ENCODE measurements around the gene PGAP2.
A peak's percentile ranks its signal among the peaks of the same experiment; 100 is the strongest.
"Not testable (repeated sequence)": the region's sequence is repeated elsewhere in the genome, so short reads cannot be mapped to it uniquely, and the experiment has no call there.

PGAP2 gene

GRCh38 chr11:3808861-3809623 lies 682 bp downstream of the PGAP2 start:
- peak overlapping the region; percentile 77 for H3K27ac ChIP-seq
- no peak for TF ChIP-seq ZFX (IDR thresholded peaks at IDR 0.05; ENCODE audit: borderline replicate concordance)
- TF ChIP-seq CTCF (IDR thresholded peaks at IDR 0.05) = peak; percentile 69

DNA sequence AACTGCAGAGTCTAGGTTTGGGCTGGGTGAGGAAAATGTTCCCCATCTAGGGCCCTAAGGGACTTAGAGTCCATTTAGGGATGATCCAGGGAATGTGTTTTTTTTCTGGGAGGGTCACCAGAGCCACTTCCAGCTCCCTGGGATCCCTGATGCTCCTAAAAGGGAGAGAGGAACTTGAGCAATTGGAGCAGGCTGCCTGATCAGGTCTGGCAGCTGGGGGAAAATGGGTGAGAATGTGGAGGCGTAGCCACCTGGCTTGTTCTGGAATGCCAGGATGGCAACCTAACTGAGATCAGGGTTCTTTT lies 1.2 kb downstream of the PGAP2 start:
- TF ChIP-seq ZFX (IDR thresholded peaks at IDR 0.05; ENCODE audit: borderline replicate concordance) (no peak), CTCF (IDR thresholded peaks at IDR 0.05) (no peak)
- peak overlapping the region; percentile 77; the same call in 1 of the 2 replicates for H3K27ac ChIP-seq

GRCh38 chr11:3810446-3810845 lies 2.1 kb downstream of the PGAP2 start:
- H3K27ac ChIP-seq = no peak overlapping the region
- TF ChIP-seq CTCF (IDR thresholded peaks at IDR 0.05) = no peak
- no peak for TF ChIP-seq ZFX (IDR thresholded peaks at IDR 0.05; ENCODE audit: borderline replicate concordance)

- H3K27ac ChIP-seq = no peak overlapping the region
- TF ChIP-seq CTCF (IDR thresholded peaks at IDR 0.05) = no peak
- no peak for TF ChIP-seq ZFX (IDR thresholded peaks at IDR 0.05; ENCODE audit: borderline replicate concordance)
Measured at GRCh38 chr11:3810951-3811350, 2.6 kb downstream of the PGAP2 start.

- H3K27ac ChIP-seq = not testable (repeated sequence)
Measured at GRCh38 chr11:3814832-3815231, 6.5 kb downstream of the PGAP2 start.

GRCh38 chr11:3815845-3816244 lies 7.5 kb downstream of the PGAP2 start:
- TF ChIP-seq ZFX (IDR thresholded peaks at IDR 0.05; ENCODE audit: borderline replicate concordance) (no peak), CTCF (IDR thresholded peaks at IDR 0.05) (no peak)
- no peak overlapping the region for H3K27ac ChIP-seq

DNA sequence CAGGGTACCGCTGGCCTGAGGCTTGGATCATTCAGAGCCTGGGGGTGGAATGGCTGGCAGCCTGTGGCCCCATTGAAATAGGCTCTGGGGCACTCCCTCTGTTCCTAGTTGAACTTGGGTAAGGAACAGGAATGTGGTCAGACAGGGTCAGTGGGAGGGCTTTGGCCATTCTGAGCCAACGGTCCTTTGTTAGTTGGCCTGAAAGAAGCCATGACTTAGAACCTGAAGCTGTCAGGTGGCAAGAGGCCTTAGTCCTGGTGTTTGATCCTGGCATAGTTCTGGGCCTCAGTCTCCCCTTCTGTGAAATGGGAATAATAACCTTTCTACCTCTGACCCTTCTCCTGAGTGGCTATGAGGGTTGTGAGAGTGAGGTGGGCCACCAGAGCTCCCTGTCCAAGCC lies 8.3 kb downstream of the PGAP2 start:
- no peak for TF ChIP-seq CTCF (IDR thresholded peaks at IDR 0.05)
- no peak for TF ChIP-seq ZFX (IDR thresholded peaks at IDR 0.05; ENCODE audit: borderline replicate concordance)
- H3K27ac ChIP-seq = no peak overlapping the region

Measured in 22Rv1 (cell line).